Keratinocyte (primary cell): ENCODE results near the gene ALPP. TPM values are rescaled to one million over a fixed set of nuclear protein-coding genes. Genes with fewer than 3 reads are reported as not detected.

Source experiments
- DNase-seq: peaks from one replicate; pipeline ENCODE4 v3.0.0-alpha.2; 2011; ENCODE audit warnings: low read depth, missing footprints, low spot score
- FAIRE-seq: peaks from 2 replicates; lab custom pipeline; 2011; peaks lifted over from hg19 to GRCh38; lab: Jason Lieb, UNC
- H2AFZ ChIP-seq: 2 replicates; pipeline ENCODE4 v1.6.0; 2012; ENCODE audit warnings: low read length, control low read depth, inconsistent platforms; ENCODE audit not compliant: control insufficient read depth
- H3K27ac ChIP-seq: 2 replicates; pipeline ENCODE4 v1.5.1; 2011; ENCODE audit warnings: low read length; ENCODE audit not compliant: control insufficient read depth, insufficient read depth
- H3K27me3 ChIP-seq: 3 replicates; pipeline ENCODE4 v1.6.0; 2011; ENCODE audit warnings: low read length; ENCODE audit not compliant: control insufficient read depth, insufficient read depth; ENCODE audit errors: extremely low read depth
- H3K36me3 ChIP-seq, 2 experiments: 2 replicates in 1 of 2; 3 replicates in 1 of 2; pipeline ENCODE4 v1.5.1; 2011; ENCODE audit warnings: low read length in 2 of 2, mild to moderate bottlenecking in 1 of 2; ENCODE audit not compliant: control insufficient read depth in 2 of 2, insufficient read depth in 2 of 2; ENCODE audit errors: extremely low read depth in 1 of 2
- H3K4me1 ChIP-seq: 3 replicates; pipeline ENCODE4 v1.5.1; 2011; ENCODE audit warnings: low read length; ENCODE audit not compliant: control insufficient read depth, insufficient read depth; ENCODE audit errors: extremely low read depth
- H3K4me2 ChIP-seq: 3 replicates; pipeline ENCODE4 v1.6.0; 2011; ENCODE audit warnings: low read depth, low read length; ENCODE audit not compliant: control insufficient read depth, insufficient read depth; ENCODE audit errors: extremely low read depth
- H3K4me3 ChIP-seq, 3 experiments: fragments of 200-600 bp in 1 of 3; sonication (generic) in 1 of 3; 2 replicates in 2 of 3; 3 replicates in 1 of 3; pipeline ENCODE4 v1.5.1; 2011 to 2016; ENCODE audit warnings: low read length in 3 of 3, mild to moderate bottlenecking in 3 of 3, control low read depth in 2 of 3, inconsistent platforms in 1 of 3, low read depth in 1 of 3, mixed read lengths in 1 of 3, mixed run types in 1 of 3, moderate library complexity in 1 of 3; ENCODE audit not compliant: control insufficient read depth in 2 of 3, insufficient read depth in 2 of 3; ENCODE audit errors: extremely low read depth in 1 of 3
- H3K79me2 ChIP-seq: 2 replicates; pipeline ENCODE4 v1.6.0; 2012; ENCODE audit warnings: low read length; ENCODE audit not compliant: control insufficient read depth, insufficient read depth
- H3K9ac ChIP-seq: 3 replicates; pipeline ENCODE4 v1.6.0; 2011; ENCODE audit warnings: low read length; ENCODE audit not compliant: control insufficient read depth, insufficient read depth; ENCODE audit errors: extremely low read depth
- H3K9me1 ChIP-seq: 3 replicates; pipeline ENCODE4 v1.6.0; 2011; ENCODE audit warnings: low read length; ENCODE audit not compliant: control insufficient read depth, insufficient read depth; ENCODE audit errors: extremely low read depth
- H3K9me3 ChIP-seq: 2 replicates; pipeline ENCODE4 v1.5.1; 2012; ENCODE audit warnings: low read depth, low read length; ENCODE audit not compliant: control insufficient read depth
- H4K20me1 ChIP-seq: 3 replicates; pipeline ENCODE4 v1.6.0; 2011; ENCODE audit warnings: low read length; ENCODE audit not compliant: control insufficient read depth, insufficient read depth; ENCODE audit errors: extremely low read depth
- EZH2 ChIP-seq: IDR thresholded peaks from one replicate; pipeline ENCODE4 v1.6.1; 2012; ENCODE audit warnings: inconsistent platforms, mild to moderate bottlenecking, low read length, moderate library complexity
- dilution Hi-C: fragments of 300-500 bp; cut with MboI; formaldehyde crosslinking; loops from one replicate; pipeline ENCODE4 v1.7.0; 2020; ENCODE audit warnings: low sequenced_read_pairs; ENCODE audit not compliant: extremely low pct_ligation_motif_present
- polyA plus RNA-seq, 5 experiments: library from polyadenylated mRNA; depleted of rRNA in 3 of 5; stranded (reverse) in 3 of 5; stranded (forward) in 1 of 5; unstranded in 1 of 5; fragments of >200 nt; gene quantifications; 1 replicate in 1 of 5; 2 replicates in 3 of 5; 3 replicates in 1 of 5; pipeline versions ENCODE4 v1.2.1 to v1.2.3, GENCODE V29; 2011 to 2012; ENCODE audit warnings: missing spikeins in 2 of 5, low read depth in 1 of 5, low replicate concordance in 1 of 5
- TF ChIP-seq, protein P1 (sequence below), 3 experiments: IDR thresholded peaks in 1 of 3; conservative IDR thresholded peaks in 1 of 3; optimal IDR thresholded peaks in 1 of 3; 2 replicates in 2 of 3; 3 replicates in 1 of 3; pipeline versions ENCODE3 to v1.5.1; 2011; ENCODE audit warnings: low read length in 3 of 3, mild to moderate bottlenecking in 3 of 3, moderate library complexity in 2 of 3, control low read depth in 1 of 3, inconsistent platforms in 1 of 3; ENCODE audit not compliant: insufficient read depth in 2 of 3; ENCODE audit errors: extremely low read depth in 1 of 3

The ALPP gene
- polyA plus RNA-seq, 1 donor (not counting 4 experiments of a cell fraction or from before 2014, with no cell fraction given) = not detected

DNA sequence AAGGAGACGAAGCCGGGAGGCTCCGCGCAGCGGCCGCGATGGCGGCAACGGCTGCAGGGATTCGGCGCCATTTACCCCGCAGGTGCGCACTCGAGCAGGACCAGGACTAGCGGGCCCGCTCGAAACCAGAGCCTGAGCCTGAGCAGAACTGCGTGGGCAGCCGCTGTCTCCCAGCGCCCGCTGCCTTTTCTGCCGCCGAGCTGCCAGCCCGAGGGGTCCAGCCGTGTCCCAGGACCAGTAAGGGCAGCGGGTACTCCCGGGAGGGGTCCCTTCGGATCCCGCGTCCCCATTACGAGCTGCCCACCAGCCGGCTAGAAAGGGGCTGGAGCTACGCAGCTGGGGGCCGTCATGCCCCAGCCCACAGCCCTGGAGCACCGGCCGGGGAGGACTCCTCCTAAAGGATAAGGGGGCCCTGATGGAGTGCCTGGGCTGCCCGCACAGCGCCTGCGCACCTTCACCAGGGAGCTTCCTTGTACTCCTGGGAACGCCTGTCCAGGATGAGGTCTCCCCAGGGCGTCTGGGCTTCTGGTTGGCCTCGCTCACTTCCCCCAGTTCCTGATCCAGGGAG lies 9.9 kb downstream of the ALPP start:
- FAIRE-seq = no peak
- Histone ChIP-seq H3K9ac (no peak overlapping the region), H3K4me1 (no peaks in the 10 kb centered on the region), H3K27ac (no peak overlapping the region), H3K9me3 (no peaks in the 10 kb centered on the region), H2AFZ (no peak overlapping the region), H3K4me2 (no peak overlapping the region), H3K79me2 (no peaks in the 10 kb centered on the region), H3K27me3 (peaks cover 70% of the 10 kb centered on the region), H3K9me1 (no peaks in the 10 kb centered on the region), H3K36me3 (no peaks in the 10 kb centered on the region), H4K20me1 (no peaks in the 10 kb centered on the region), H3K4me3 (no peak overlapping the region)
- no peak for DNase-seq
- dilution Hi-C loops = no loop called here
- TF ChIP-seq EZH2 = peak; percentile 59
- TF ChIP-seq, protein P1, sequence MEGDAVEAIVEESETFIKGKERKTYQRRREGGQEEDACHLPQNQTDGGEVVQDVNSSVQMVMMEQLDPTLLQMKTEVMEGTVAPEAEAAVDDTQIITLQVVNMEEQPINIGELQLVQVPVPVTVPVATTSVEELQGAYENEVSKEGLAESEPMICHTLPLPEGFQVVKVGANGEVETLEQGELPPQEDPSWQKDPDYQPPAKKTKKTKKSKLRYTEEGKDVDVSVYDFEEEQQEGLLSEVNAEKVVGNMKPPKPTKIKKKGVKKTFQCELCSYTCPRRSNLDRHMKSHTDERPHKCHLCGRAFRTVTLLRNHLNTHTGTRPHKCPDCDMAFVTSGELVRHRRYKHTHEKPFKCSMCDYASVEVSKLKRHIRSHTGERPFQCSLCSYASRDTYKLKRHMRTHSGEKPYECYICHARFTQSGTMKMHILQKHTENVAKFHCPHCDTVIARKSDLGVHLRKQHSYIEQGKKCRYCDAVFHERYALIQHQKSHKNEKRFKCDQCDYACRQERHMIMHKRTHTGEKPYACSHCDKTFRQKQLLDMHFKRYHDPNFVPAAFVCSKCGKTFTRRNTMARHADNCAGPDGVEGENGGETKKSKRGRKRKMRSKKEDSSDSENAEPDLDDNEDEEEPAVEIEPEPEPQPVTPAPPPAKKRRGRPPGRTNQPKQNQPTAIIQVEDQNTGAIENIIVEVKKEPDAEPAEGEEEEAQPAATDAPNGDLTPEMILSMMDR (optimal IDR thresholded peaks at IDR 0.05 in 1 of 3, IDR thresholded peaks at IDR 0.05 in 1 of 3, conservative IDR thresholded peaks at IDR 0.05 in 1 of 3; ENCODE audit: extremely low read depth in 1 of 3, insufficient read depth in 2 of 3, low read length in 3 of 3) = no peak

DNA sequence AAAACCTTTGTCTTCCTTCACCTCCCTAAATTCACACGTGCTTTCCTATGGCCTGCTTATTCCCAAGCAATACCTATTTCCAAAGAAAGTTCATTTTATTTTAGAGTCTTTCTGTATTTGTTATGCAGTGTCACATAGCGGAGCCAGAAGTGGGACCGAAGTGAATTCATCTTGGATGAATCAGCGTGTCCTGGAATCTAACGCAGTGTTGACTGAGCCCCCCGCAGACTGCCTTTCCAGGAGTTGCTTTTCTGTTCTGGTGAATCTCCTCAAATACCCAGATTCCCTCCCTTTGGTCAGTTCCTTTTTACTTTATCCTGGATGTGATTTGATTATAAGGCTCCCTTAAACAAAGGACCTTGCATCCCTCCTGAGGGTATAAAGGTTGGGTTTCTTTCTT lies 10.8 kb downstream of the ALPP start:
- FAIRE-seq = no peak
- peaks cover 62% of the 10 kb centered on the region for H3K27me3 ChIP-seq

More for the DNA sequence above, 10.8 kb downstream of the ALPP start:
- dilution Hi-C loops = no loop called here
- Histone ChIP-seq H3K79me2 (no peaks in the 10 kb centered on the region), H4K20me1 (no peaks in the 10 kb centered on the region), H2AFZ (no peak overlapping the region), H3K9me1 (no peaks in the 10 kb centered on the region), H3K9ac (no peak overlapping the region), H3K27ac (no peak overlapping the region), H3K9me3 (no peaks in the 10 kb centered on the region), H3K4me2 (no peak overlapping the region), H3K36me3 (no peaks in the 10 kb centered on the region), H3K4me3 (no peak overlapping the region), H3K4me1 (no peaks in the 10 kb centered on the region)
- TF ChIP-seq, protein P1 (optimal IDR thresholded peaks at IDR 0.05 in 1 of 3, IDR thresholded peaks at IDR 0.05 in 1 of 3, conservative IDR thresholded peaks at IDR 0.05 in 1 of 3; ENCODE audit: extremely low read depth in 1 of 3, insufficient read depth in 2 of 3, low read length in 3 of 3) = no peak
- no peak for TF ChIP-seq EZH2
- DNase-seq = no peak
